ENCODE data around the gene MED14.

Gene MED14

DNA sequence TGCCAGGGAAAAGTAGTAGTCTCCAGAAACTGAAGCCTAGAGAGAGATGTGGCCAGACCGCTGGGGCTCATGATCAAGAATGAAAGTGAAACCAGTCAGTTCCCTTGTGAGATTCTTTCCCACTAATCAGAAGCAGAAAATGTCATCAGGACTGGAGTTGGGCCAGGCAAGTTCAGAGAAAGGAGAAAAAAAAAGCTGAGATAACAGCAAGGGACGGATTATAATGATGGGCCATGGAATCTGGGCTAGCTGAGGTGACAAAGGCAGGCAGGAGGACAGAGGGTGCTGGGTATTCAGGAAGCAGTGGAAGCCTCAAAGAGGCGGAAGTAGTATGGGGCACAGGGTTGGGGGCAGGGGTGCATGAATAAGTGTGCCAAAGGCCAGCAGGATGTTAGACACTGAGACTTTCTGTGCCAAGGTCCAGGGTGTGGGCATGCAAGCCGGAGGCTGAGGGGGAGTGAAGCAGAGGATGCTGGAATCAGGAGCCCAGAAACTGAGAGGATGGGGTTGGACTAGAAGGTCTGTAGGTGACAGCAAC is 90.5 kb downstream of the MED14 start:
- Histone ChIP-seq H3K4me3 (ENCODE audit: insufficient read depth, low read depth, low read length) (no peak overlapping the region), H3K9me3 (ENCODE audit: control insufficient read depth, low read length) (no peaks in the 10 kb centered on the region), H3K27me3 (ENCODE audit: control insufficient read depth, insufficient read depth, low read length, poor library complexity, severe bottlenecking) (no peaks in the 10 kb centered on the region), H3K27ac (ENCODE audit: insufficient read depth, low read depth, low read length, poor library complexity, severe bottlenecking) (no peak overlapping the region), H3K36me3 (ENCODE audit: control insufficient read depth, insufficient read depth, low read length) (no peaks in the 10 kb centered on the region), H3K4me1 (ENCODE audit: control insufficient read depth, insufficient read depth, low read length) (no peaks in the 10 kb centered on the region)
- 88 to 91% methylated on average over 4 of the region's 4 CpGs for WGBS, 2 experiments

GRCh38 chrX:40644176-40644575 is 91.2 kb downstream of the MED14 start:
- WGBS, 2 experiments: 85 to 100% methylated on average over 1 of the region's 5 CpGs
- Histone ChIP-seq H3K27me3 (ENCODE audit: control insufficient read depth, insufficient read depth, low read length, poor library complexity, severe bottlenecking) (no peaks in the 10 kb centered on the region), H3K9me3 (ENCODE audit: control insufficient read depth, low read length) (no peaks in the 10 kb centered on the region), H3K4me3 (ENCODE audit: insufficient read depth, low read depth, low read length) (no peak overlapping the region), H3K27ac (ENCODE audit: insufficient read depth, low read depth, low read length, poor library complexity, severe bottlenecking) (no peak overlapping the region), H3K36me3 (ENCODE audit: control insufficient read depth, insufficient read depth, low read length) (no peaks in the 10 kb centered on the region), H3K4me1 (ENCODE audit: control insufficient read depth, insufficient read depth, low read length) (no peaks in the 10 kb centered on the region)

GRCh38 chrX:40637687-40638086 is 97.7 kb downstream of the MED14 start:
- no peak overlapping the region for H3K27ac ChIP-seq (ENCODE audit: insufficient read depth, low read depth, low read length, poor library complexity, severe bottlenecking)
- no peaks in the 10 kb centered on the region for H3K36me3 ChIP-seq (ENCODE audit: control insufficient read depth, insufficient read depth, low read length)
- WGBS, 2 experiments: 94 to 100% methylated on average over 2 to 3 of the region's 3 CpGs
- H3K27me3 ChIP-seq (ENCODE audit: control insufficient read depth, insufficient read depth, low read length, poor library complexity, severe bottlenecking): no peaks in the 10 kb centered on the region
- no peak overlapping the region for H3K4me3 ChIP-seq (ENCODE audit: insufficient read depth, low read depth, low read length)
- no peaks in the 10 kb centered on the region for H3K4me1 ChIP-seq (ENCODE audit: control insufficient read depth, insufficient read depth, low read length)
- no peaks in the 10 kb centered on the region for H3K9me3 ChIP-seq (ENCODE audit: control insufficient read depth, low read length)

DNA sequence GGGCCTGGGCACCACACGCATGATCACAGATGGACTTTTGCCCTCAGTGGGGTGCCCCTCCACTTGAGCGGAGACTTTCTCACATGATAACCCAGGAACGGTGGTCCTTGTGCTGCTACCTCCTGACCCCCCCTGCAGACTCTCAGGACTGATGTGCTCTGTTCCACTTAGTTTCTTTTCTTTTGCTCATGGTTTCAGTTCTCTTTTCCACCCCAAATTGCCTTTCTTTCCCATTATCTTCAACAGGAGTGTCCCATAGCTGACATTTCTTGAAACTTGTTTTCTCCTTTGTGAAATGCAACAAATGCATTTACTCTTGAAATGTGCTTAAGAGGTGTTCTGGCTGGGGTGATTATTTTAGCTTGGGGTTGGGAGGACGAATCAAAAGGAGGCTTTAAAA is 103.1 kb downstream of the MED14 start:
- Histone ChIP-seq H3K9me3 (ENCODE audit: control insufficient read depth, low read length) (no peaks in the 10 kb centered on the region), H3K4me1 (ENCODE audit: control insufficient read depth, insufficient read depth, low read length) (no peaks in the 10 kb centered on the region), H3K36me3 (ENCODE audit: control insufficient read depth, insufficient read depth, low read length) (peaks cover 9% of the 10 kb centered on the region), H3K4me3 (ENCODE audit: insufficient read depth, low read depth, low read length) (no peak overlapping the region), H3K27me3 (ENCODE audit: control insufficient read depth, insufficient read depth, low read length, poor library complexity, severe bottlenecking) (no peaks in the 10 kb centered on the region), H3K27ac (ENCODE audit: insufficient read depth, low read depth, low read length, poor library complexity, severe bottlenecking) (no peak overlapping the region)
- WGBS, 2 experiments: 95 to 96% methylated on average over 4 of the region's 4 CpGs

DNA sequence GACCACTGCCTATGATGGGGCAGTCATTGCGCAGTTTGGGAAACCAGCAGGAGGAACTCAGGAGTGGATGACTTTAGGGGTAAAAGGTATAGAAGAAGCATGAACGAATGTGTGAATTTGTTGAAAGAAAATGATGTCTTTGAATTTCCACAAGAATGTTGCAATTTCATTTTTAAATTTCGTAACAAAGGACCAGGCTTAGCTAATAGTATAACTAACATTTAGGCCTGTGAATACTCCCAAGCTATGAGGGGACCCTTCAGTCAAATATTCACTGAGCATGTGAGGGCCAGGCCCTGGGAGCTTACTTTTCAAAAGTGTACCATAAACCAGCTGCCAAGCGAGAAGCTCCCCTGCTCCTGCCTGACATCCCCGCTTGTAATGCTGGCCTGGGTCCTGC is 106.8 kb downstream of the MED14 start:
- H3K36me3 ChIP-seq (ENCODE audit: control insufficient read depth, insufficient read depth, low read length): peaks cover 9% of the 10 kb centered on the region
- no peak overlapping the region for H3K4me3 ChIP-seq (ENCODE audit: insufficient read depth, low read depth, low read length)
- no peaks in the 10 kb centered on the region for H3K27me3 ChIP-seq (ENCODE audit: control insufficient read depth, insufficient read depth, low read length, poor library complexity, severe bottlenecking)
- no peaks in the 10 kb centered on the region for H3K9me3 ChIP-seq (ENCODE audit: control insufficient read depth, low read length)
- H3K4me1 ChIP-seq (ENCODE audit: control insufficient read depth, insufficient read depth, low read length): no peaks in the 10 kb centered on the region
- no peak overlapping the region for H3K27ac ChIP-seq (ENCODE audit: insufficient read depth, low read depth, low read length, poor library complexity, severe bottlenecking)
- 95 to 96% methylated on average over 5 of the region's 5 CpGs for WGBS, 2 experiments

DNA sequence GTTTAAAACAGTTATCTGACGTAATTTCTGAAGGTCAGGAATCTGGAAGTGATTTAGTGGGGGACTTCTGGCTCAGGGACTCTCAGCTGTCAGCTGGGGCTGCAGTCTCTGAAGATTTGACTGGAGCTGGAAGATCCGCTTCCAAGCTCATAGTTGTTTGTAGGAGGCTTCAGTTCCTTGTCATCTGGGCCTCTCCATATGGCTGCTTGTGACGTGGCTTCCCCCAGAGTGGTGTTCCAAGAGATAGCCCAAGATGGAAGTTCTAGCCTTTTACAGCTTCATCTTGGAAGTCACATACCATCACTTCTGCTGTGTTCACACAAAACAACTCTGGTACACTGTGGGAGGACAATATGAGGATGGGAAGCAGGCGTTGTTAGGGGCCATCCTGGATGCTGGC is 110.0 kb downstream of the MED14 start:
- Histone ChIP-seq H3K9me3 (ENCODE audit: control insufficient read depth, low read length) (no peaks in the 10 kb centered on the region), H3K4me1 (ENCODE audit: control insufficient read depth, insufficient read depth, low read length) (no peaks in the 10 kb centered on the region), H3K36me3 (ENCODE audit: control insufficient read depth, insufficient read depth, low read length) (peaks cover 9% of the 10 kb centered on the region), H3K27me3 (ENCODE audit: control insufficient read depth, insufficient read depth, low read length, poor library complexity, severe bottlenecking) (no peaks in the 10 kb centered on the region), H3K27ac (ENCODE audit: insufficient read depth, low read depth, low read length, poor library complexity, severe bottlenecking) (no peak overlapping the region), H3K4me3 (ENCODE audit: insufficient read depth, low read depth, low read length) (no peak overlapping the region)
- 94 to 98% methylated on average over 4 of the region's 4 CpGs for WGBS, 2 experiments

DNA sequence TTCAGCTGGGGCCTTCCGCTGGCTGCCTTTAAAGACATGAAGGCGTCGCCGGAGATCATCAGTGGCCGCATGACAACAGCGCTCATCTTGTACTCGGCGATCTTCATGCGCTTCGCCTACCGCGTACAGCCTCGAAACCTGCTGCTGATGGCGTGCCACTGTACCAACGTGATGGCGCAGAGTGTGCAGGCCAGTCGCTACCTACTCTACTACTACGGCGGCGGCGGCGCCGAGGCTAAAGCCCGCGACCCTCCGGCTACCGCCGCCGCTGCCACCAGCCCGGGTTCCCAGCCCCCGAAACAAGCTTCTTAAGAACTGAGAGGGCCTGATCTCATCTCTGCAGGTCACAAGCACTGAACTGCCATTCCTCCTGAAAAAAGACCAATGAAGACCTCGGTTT is 111.7 kb downstream of the MED14 start:
- peaks cover under 1% of the 10 kb centered on the region for H3K36me3 ChIP-seq (ENCODE audit: control insufficient read depth, insufficient read depth, low read length)
- WGBS, 2 experiments: 92 to 96% methylated on average over 32 of the region's 32 CpGs
- H3K27me3 ChIP-seq (ENCODE audit: control insufficient read depth, insufficient read depth, low read length, poor library complexity, severe bottlenecking): no peaks in the 10 kb centered on the region
- H3K9me3 ChIP-seq (ENCODE audit: control insufficient read depth, low read length): no peaks in the 10 kb centered on the region
- no peak overlapping the region for H3K4me3 ChIP-seq (ENCODE audit: insufficient read depth, low read depth, low read length)
- H3K27ac ChIP-seq (ENCODE audit: insufficient read depth, low read depth, low read length, poor library complexity, severe bottlenecking): no peak overlapping the region
- no peaks in the 10 kb centered on the region for H3K4me1 ChIP-seq (ENCODE audit: control insufficient read depth, insufficient read depth, low read length)

DNA sequence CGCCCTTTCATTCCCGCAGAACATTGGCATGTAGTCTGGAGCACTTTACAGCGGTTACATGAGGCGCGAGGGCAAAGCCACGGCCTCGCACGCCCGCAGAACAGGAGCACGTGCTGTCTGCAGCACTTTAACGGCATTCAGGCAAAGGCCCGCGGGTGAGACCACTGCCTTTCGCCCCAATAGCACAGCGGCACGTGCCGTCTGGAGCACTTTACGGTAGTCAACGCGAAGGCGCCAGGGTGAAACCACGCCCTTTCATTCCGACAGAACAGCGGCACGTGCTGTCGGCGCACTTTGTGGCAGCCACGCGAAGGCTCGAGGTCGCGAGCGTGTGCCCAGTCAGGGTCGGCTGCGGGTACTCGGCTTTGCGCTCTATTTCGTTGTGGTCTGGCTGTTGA is 112.2 kb downstream of the MED14 start, which contains the start of gene MPC1L:
TSS of gene MPC1L (plus strand) at position 290 of the 398 bp plus-strand sequence. CDS start 138 bp downstream, outside the sequence.
- Histone ChIP-seq H3K9me3 (ENCODE audit: control insufficient read depth, low read length) (no peaks in the 10 kb centered on the region), H3K27me3 (ENCODE audit: control insufficient read depth, insufficient read depth, low read length, poor library complexity, severe bottlenecking) (no peaks in the 10 kb centered on the region), H3K4me1 (ENCODE audit: control insufficient read depth, insufficient read depth, low read length) (no peaks in the 10 kb centered on the region), H3K27ac (ENCODE audit: insufficient read depth, low read depth, low read length, poor library complexity, severe bottlenecking) (no peak within 1 kb of the TSS), H3K36me3 (ENCODE audit: control insufficient read depth, insufficient read depth, low read length) (no peaks in the 10 kb centered on the region), H3K4me3 (ENCODE audit: insufficient read depth, low read depth, low read length) (no peak within 1 kb of the TSS)
- WGBS, 2 experiments: 96% methylated on average over 38 of the region's 38 CpGs

- H3K9me3 ChIP-seq (ENCODE audit: control insufficient read depth, low read length): no peaks in the 10 kb centered on the region
- H3K36me3 ChIP-seq (ENCODE audit: control insufficient read depth, insufficient read depth, low read length): no peaks in the 10 kb centered on the region
- 90 to 91% methylated on average over 18 of the region's 18 CpGs for WGBS, 2 experiments
- H3K4me3 ChIP-seq (ENCODE audit: insufficient read depth, low read depth, low read length): no peak overlapping the region
- H3K4me1 ChIP-seq (ENCODE audit: control insufficient read depth, insufficient read depth, low read length): no peaks in the 10 kb centered on the region
- H3K27ac ChIP-seq (ENCODE audit: insufficient read depth, low read depth, low read length, poor library complexity, severe bottlenecking): no peak overlapping the region
- no peaks in the 10 kb centered on the region for H3K27me3 ChIP-seq (ENCODE audit: control insufficient read depth, insufficient read depth, low read length, poor library complexity, severe bottlenecking)
These were observed 112.7 kb downstream of the MED14 start for GRCh38 chrX:40622479-40623138.

- Histone ChIP-seq H3K27ac (ENCODE audit: insufficient read depth, low read depth, low read length, poor library complexity, severe bottlenecking) (no peak overlapping the region), H3K36me3 (ENCODE audit: control insufficient read depth, insufficient read depth, low read length) (no peaks in the 10 kb centered on the region), H3K4me3 (ENCODE audit: insufficient read depth, low read depth, low read length) (no peak overlapping the region), H3K4me1 (ENCODE audit: control insufficient read depth, insufficient read depth, low read length) (no peaks in the 10 kb centered on the region), H3K9me3 (ENCODE audit: control insufficient read depth, low read length) (no peaks in the 10 kb centered on the region), H3K27me3 (ENCODE audit: control insufficient read depth, insufficient read depth, low read length, poor library complexity, severe bottlenecking) (no peaks in the 10 kb centered on the region)
- 90 to 98% methylated on average over 5 to 6 of the region's 7 CpGs for WGBS, 2 experiments
These were observed 117.8 kb downstream of the MED14 start for GRCh38 chrX:40617566-40617965.
